ENCODE results near the gene ACOT11.

ACOT11 gene

DNA sequence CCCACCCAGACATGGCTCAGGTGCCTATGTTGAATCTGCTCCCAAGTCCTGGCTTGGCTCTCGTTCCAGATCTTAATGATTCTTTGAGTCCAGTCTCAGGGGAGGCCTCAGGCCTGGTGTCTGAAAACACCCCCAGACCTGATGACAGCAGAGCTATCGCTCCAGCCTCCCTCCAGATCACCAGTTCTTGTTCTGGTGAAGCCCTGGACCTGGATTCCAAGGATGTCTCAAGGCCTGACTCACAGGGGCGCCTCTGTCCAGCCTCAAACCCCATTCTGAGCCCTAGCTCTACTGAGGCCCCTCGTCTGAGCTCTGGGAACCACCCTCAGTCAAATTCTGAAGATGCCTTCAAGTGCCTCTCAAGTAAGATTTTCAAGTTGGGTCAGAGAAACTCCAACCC is 105.0 kb downstream of the ACOT11 start:
- no peak overlapping the region for H3K4me3 ChIP-seq (ENCODE audit: low read depth, low read length)
- TF ChIP-seq, protein P1, sequence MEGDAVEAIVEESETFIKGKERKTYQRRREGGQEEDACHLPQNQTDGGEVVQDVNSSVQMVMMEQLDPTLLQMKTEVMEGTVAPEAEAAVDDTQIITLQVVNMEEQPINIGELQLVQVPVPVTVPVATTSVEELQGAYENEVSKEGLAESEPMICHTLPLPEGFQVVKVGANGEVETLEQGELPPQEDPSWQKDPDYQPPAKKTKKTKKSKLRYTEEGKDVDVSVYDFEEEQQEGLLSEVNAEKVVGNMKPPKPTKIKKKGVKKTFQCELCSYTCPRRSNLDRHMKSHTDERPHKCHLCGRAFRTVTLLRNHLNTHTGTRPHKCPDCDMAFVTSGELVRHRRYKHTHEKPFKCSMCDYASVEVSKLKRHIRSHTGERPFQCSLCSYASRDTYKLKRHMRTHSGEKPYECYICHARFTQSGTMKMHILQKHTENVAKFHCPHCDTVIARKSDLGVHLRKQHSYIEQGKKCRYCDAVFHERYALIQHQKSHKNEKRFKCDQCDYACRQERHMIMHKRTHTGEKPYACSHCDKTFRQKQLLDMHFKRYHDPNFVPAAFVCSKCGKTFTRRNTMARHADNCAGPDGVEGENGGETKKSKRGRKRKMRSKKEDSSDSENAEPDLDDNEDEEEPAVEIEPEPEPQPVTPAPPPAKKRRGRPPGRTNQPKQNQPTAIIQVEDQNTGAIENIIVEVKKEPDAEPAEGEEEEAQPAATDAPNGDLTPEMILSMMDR (IDR thresholded peaks at IDR 0.05; ENCODE audit: insufficient read depth, low read length, missing control alignments) = no peak
- DNase-seq (ENCODE audit: low read depth, low spot score) = no peak
- ChIA-PET POLR2A (no interaction called here), CTCF (no interaction called here)

DNA sequence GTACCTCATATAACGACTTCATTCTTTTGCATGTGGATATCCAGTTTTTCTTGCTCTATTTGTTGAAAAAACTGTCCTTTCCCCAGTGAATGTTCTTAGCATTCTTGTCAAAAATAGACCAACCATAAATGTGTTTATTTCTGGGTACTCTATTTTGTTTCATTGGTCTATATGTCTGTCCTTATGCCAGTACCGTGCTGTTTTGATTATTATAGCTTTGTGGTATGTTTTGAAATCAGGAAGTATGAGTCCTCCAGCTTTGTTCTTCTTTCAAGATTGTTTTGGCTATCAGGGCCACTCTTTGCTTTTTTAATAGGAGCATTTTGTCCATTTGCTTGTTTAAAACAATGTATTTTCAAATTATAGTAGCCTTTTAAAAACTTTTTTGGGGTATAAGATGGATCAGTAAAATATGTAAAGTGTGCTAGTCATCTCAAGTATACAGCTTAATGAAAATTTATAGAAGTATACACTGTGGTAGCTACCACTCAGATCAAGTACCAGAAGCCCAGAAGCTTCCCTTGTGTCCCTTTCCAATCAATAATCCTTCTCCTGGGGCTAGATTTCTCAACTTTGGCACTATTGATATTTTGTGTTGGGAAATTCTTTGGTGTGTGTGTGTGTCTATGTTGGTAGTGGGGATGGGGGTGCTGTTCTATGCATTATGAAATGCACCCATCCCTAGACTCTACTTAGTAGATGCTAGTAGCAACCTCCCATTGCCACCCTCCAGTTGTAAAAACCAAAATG is 110.3 kb downstream of the ACOT11 start:
- TF ChIP-seq, protein P1 (IDR thresholded peaks at IDR 0.05; ENCODE audit: insufficient read depth, low read length, missing control alignments) = no peak
- ChIA-PET CTCF (interaction anchor here (1.7 kb wide), 1 partner anchor 10 kb away, joined by 4 read pairs; no protein-coding TSS in a partner anchor), POLR2A (no interaction called here)
- no peak for DNase-seq (ENCODE audit: low read depth, low spot score)
- H3K4me3 ChIP-seq (ENCODE audit: low read depth, low read length) = no peak overlapping the region

Data from AG04449 (cell line).